HUES6 (cell line): ENCODE results near the gene NAT14.
A peak's percentile ranks its signal among the peaks of the same experiment; 100 is the strongest.

Source experiments
- H3K27ac ChIP-seq: 2 replicates; pipeline ENCODE4 v1.7.0; 2013; ENCODE audit warnings: low read depth, mild to moderate bottlenecking, low read length, inconsistent platforms
- H3K27me3 ChIP-seq: 2 replicates; pipeline ENCODE4 v1.6.1; 2013; ENCODE audit warnings: low read length; ENCODE audit not compliant: control insufficient read depth, insufficient read depth
- H3K36me3 ChIP-seq: 2 replicates; pipeline ENCODE4 v1.6.1; 2013; ENCODE audit warnings: low read length; ENCODE audit not compliant: control insufficient read depth, insufficient read depth
- H3K4me1 ChIP-seq: 2 replicates; pipeline ENCODE4 v1.6.1; 2013; ENCODE audit warnings: low read length; ENCODE audit not compliant: control insufficient read depth, insufficient read depth
- H3K4me3 ChIP-seq: 2 replicates; pipeline ENCODE4 v1.5.1; 2013; ENCODE audit warnings: low read depth, low read length
- H3K9ac ChIP-seq: one replicate; pipeline ENCODE4 v1.6.1; 2013; ENCODE audit warnings: mild to moderate bottlenecking, low read length
- H3K9me3 ChIP-seq: 2 replicates; pipeline ENCODE4 v1.6.1; 2013; ENCODE audit warnings: low read depth, low read length; ENCODE audit not compliant: control insufficient read depth, insufficient read depth

The NAT14 gene, protein sequence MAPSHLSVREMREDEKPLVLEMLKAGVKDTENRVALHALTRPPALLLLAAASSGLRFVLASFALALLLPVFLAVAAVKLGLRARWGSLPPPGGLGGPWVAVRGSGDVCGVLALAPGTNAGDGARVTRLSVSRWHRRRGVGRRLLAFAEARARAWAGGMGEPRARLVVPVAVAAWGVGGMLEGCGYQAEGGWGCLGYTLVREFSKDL

GRCh38 chr19:55484593-55485438 is at the start of gene NAT14:
Gene NAT14, plus strand, starts transcription at chr19:55485188. Its CDS starts 521 bp downstream, at chr19:55485709.
- H3K4me1 ChIP-seq, result peaks cover 57% of the 10 kb centered on the region
- H3K27ac ChIP-seq, result peak within 1 kb of the TSS; percentile 19

GRCh38 chr19:55436847-55437246 is 48.1 kb upstream of the NAT14 start:
- Histone ChIP-seq H3K4me3 (no peak overlapping the region), H3K27me3 (peaks cover 72% of the 10 kb centered on the region)

More at GRCh38 chr19:55484593-55485438, at the start of gene NAT14:
- Histone ChIP-seq H3K4me3 (peak within 1 kb of the TSS; percentile 73), H3K9me3 (no peaks in the 10 kb centered on the region), H3K36me3 (peaks cover 11% of the 10 kb centered on the region), H3K27me3 (peaks cover 3% of the 10 kb centered on the region; the same call in 1 of the 2 replicates), H3K9ac (peak within 1 kb of the TSS; percentile 74)

GRCh38 chr19:55437410-55437809 is 47.6 kb upstream of the NAT14 start:
- Histone ChIP-seq H3K27ac (no peak overlapping the region), H3K4me1 (peaks cover 7% of the 10 kb centered on the region), H3K4me3 (no peak overlapping the region), H3K9me3 (no peaks in the 10 kb centered on the region), H3K27me3 (peaks cover 72% of the 10 kb centered on the region), H3K36me3 (no peaks in the 10 kb centered on the region), H3K9ac (no peak overlapping the region)

More at GRCh38 chr19:55436847-55437246, 48.1 kb upstream of the NAT14 start:
- no peaks in the 10 kb centered on the region for H3K36me3 ChIP-seq
- no peak overlapping the region for H3K9ac ChIP-seq
- peaks cover 6% of the 10 kb centered on the region for H3K4me1 ChIP-seq
- H3K9me3 ChIP-seq, result no peaks in the 10 kb centered on the region
- no peak overlapping the region for H3K27ac ChIP-seq

DNA sequence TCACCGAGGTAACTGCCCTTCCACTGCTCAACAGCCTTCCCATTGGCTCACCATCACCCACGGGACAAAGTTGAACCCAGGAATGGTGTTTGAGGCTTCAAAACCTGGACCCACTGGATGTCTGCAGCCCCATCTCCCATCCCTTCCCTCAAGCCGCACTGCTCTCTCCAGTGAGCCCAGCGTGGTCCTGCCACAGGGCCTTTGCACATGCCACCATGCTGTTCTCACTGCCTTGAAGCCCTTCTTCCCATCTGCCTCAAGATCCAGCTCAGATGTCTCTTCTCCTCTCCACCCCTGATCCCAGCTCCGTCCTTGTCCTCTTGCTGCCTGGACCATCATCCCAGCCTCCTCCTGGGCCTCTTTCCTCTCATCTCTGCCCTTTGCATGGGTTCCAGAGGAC is 45.9 kb upstream of the NAT14 start:
- H3K9me3 ChIP-seq, result no peaks in the 10 kb centered on the region
- no peak overlapping the region for H3K27ac ChIP-seq
- H3K4me1 ChIP-seq, result peaks cover 7% of the 10 kb centered on the region
- no peaks in the 10 kb centered on the region for H3K36me3 ChIP-seq
- H3K4me3 ChIP-seq, result no peak overlapping the region
- peaks cover 73% of the 10 kb centered on the region for H3K27me3 ChIP-seq
- no peak overlapping the region for H3K9ac ChIP-seq

DNA sequence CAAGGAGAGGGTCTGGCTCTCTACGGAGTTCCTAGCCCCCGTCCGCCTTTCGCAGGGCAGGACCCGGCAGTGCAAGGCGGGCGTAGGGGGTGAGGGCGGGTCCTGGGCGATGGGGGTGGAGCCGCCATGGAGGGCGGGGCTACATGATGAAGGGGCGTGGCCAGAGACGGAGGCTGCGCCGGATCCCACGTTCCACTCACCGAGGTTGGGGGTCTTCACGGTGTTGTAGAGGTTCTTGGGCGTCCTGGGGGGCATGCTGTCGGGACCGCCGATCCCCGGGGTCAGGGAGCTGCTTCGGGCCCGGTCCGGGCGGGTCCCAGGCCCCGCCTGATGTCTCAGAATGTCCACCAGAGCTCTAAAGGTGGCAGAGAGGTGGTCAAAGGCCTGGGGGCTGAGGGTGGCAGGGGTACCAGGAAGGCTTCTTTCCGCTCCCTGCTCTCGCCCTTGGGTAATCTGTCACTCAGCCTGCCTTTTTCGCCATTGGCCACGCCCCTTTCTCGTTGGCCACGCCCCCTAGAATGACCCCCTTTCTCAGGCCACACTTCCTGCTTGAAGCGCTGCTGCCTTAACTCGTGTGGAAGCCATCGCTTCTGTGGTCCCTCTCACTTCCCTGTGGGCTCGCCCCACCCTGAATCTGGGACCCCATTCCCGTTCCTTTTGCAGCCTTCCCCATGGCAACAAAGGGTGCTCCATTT is 44.4 kb upstream of the NAT14 start:
- peaks cover 78% of the 10 kb centered on the region for H3K27me3 ChIP-seq
- H3K36me3 ChIP-seq, result no peaks in the 10 kb centered on the region
- peaks cover 7% of the 10 kb centered on the region for H3K4me1 ChIP-seq
- no peaks in the 10 kb centered on the region for H3K9me3 ChIP-seq
- peak overlapping the region; percentile 56 for H3K4me3 ChIP-seq
- no peak overlapping the region for H3K9ac ChIP-seq
- H3K27ac ChIP-seq, result no peak overlapping the region

GRCh38 chr19:55441319-55441691 is 43.7 kb upstream of the NAT14 start:
- Histone ChIP-seq H3K27ac (no peak overlapping the region), H3K9ac (no peak overlapping the region), H3K4me3 (peak overlapping the region; percentile 56), H3K9me3 (no peaks in the 10 kb centered on the region), H3K27me3 (peaks cover 85% of the 10 kb centered on the region), H3K36me3 (no peaks in the 10 kb centered on the region), H3K4me1 (peaks cover 7% of the 10 kb centered on the region)

DNA sequence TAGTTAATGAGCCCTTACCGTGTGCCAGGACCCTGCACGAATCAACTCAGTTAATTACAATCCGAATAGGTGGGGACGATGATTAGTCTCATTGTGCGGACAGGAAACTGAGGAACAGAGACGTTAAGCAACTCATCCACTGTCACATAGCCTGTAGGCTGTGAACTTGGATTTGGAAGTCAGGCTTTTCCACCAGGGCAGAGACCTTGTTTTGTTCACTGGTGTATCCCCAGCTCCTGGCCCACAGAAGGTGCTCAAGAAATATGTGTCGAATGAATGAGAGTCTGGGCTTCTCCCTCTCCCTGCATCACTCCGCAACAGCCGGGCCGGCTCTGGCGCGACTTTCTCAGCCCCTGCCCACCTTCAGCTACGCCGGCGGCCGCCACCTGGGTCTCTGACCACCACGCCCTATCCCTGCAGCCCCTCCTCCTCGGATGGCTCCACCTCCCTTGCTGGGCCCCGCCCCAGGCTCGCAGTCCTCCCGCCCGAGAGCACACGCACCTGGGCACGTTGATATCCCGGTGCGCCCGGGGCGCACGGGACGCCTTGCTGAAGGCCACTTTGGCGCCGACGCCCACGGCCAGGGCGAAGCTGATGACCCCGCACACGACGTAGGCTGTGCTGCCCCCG is 43.2 kb upstream of the NAT14 start:
- H3K9me3 ChIP-seq, result no peaks in the 10 kb centered on the region
- peaks cover 90% of the 10 kb centered on the region for H3K27me3 ChIP-seq
- peak overlapping the region; percentile 56 for H3K4me3 ChIP-seq
- no peaks in the 10 kb centered on the region for H3K36me3 ChIP-seq
- H3K9ac ChIP-seq, result no peak overlapping the region
- peaks cover 7% of the 10 kb centered on the region for H3K4me1 ChIP-seq
- no peak overlapping the region for H3K27ac ChIP-seq

DNA sequence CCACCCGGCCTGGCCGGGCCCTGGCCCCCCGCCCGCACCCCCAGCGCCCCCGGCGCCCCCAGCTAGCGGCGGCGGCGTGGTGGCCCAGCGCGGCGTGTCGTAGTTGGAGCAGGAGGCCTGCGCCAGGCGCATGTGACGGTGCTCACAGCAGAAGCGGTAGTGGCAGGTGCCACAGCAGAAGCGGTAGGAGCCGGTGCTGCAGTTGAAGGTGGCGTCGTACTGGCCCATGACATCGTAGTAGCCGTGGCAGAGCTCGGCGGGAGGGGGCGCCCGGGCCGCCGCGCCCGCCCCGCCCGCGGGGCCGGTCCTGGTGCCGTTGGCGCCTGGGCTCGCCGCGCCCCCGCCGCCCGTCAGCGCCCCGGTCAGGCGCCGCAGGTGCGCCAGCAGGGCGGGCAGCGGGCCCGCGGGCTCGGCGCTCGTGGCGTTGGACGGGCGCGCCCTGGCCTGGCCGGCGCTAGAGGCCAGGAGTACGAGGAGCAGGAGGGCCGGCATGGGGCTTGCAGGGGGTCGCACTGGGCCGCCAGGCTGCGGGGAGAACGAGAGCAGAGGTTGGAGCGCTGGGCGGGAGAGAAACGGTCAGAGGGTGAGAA is 42.5 kb upstream of the NAT14 start:
- H3K9me3 ChIP-seq, result no peaks in the 10 kb centered on the region
- H3K36me3 ChIP-seq, result no peaks in the 10 kb centered on the region
- no peak overlapping the region for H3K27ac ChIP-seq
- H3K4me1 ChIP-seq, result peaks cover 7% of the 10 kb centered on the region
- H3K9ac ChIP-seq, result no peak overlapping the region
- H3K4me3 ChIP-seq, result peak overlapping the region; percentile 55; the same call in 1 of the 2 replicates
- H3K27me3 ChIP-seq, result peaks cover 97% of the 10 kb centered on the region

- no peaks in the 10 kb centered on the region for H3K36me3 ChIP-seq
- no peak within 1 kb of the TSS for H3K27ac ChIP-seq
- peaks cover 7% of the 10 kb centered on the region for H3K4me1 ChIP-seq
- H3K9ac ChIP-seq, result no peak within 1 kb of the TSS
- peak within 1 kb of the TSS; percentile 56 for H3K4me3 ChIP-seq
- peaks cover 99% of the 10 kb centered on the region for H3K27me3 ChIP-seq
- H3K9me3 ChIP-seq, result no peaks in the 10 kb centered on the region
Observed at GRCh38 chr19:55443045-55443823, 41.8 kb upstream of the NAT14 start, which contains the start of gene SHISA7. Gene SHISA7, minus strand, starts transcription at chr19:55443300. Its CDS starts 437 bp downstream, at chr19:55442863.
